Osteocyte (in vitro differentiated cells): ENCODE results near the gene ADAMTSL2. TPM values are rescaled to one million over a fixed set of nuclear protein-coding genes. Genes with fewer than 3 reads are reported as not detected.

ENCODE experiments used
- DNase-seq: peaks from one replicate; pipeline ENCODE4 v3.0.0; 2021; ENCODE audit warnings: mixed read lengths; ENCODE audit not compliant: unreplicated experiment; ENCODE audit errors: extremely low spot score
- H3K27ac Mint-ChIP-seq: one replicate; pipeline ENCODE4 v1.8.0; 2021; ENCODE audit warnings: mild to moderate bottlenecking, mixed read lengths; ENCODE audit not compliant: unreplicated experiment
- H3K27me3 Mint-ChIP-seq: one replicate; pipeline ENCODE4 v1.8.0; 2021; ENCODE audit warnings: mixed read lengths; ENCODE audit not compliant: unreplicated experiment
- H3K36me3 Mint-ChIP-seq: one replicate; pipeline ENCODE4 v1.8.0; 2021; ENCODE audit warnings: mixed read lengths; ENCODE audit not compliant: unreplicated experiment
- H3K4me1 Mint-ChIP-seq: one replicate; pipeline ENCODE4 v1.8.0; 2021; ENCODE audit warnings: mixed read lengths; ENCODE audit not compliant: unreplicated experiment
- H3K4me3 Mint-ChIP-seq: one replicate; pipeline ENCODE4 v1.8.0; 2021; ENCODE audit warnings: mild to moderate bottlenecking, moderate library complexity, mixed read lengths; ENCODE audit not compliant: unreplicated experiment
- H3K9me3 Mint-ChIP-seq: one replicate; pipeline ENCODE4 v1.8.0; 2021; ENCODE audit warnings: mixed read lengths; ENCODE audit not compliant: unreplicated experiment
- CTCF ChIP-seq: fragments of 200-600 bp; sonication (generic); IDR thresholded peaks from 2 replicates; pipeline ENCODE4 v1.5.0; 2021; ENCODE audit warnings: antibody characterized with exemption, mild to moderate bottlenecking, moderate library complexity
- total RNA-seq: library from RNA; stranded (reverse); gene quantifications from 2 replicates; pipeline ENCODE4 v1.2.1, GENCODE V29; 2021

ADAMTSL2 gene
- total RNA-seq, 1 donor from 2014 or later: 0.11 TPM

- Mint-ChIP-seq H3K27ac (no peak overlapping the region), H3K27me3 (no peaks in the 10 kb centered on the region)
- DNase-seq: no peak
These were observed 18.8 kb upstream of the ADAMTSL2 start for GRCh38 chr9:133515615-133516255.

GRCh38 chr9:133516256-133516960 lies 18.1 kb upstream of the ADAMTSL2 start:
- H3K27ac Mint-ChIP-seq: no peak overlapping the region
- H3K4me3 Mint-ChIP-seq: no peak overlapping the region
- no peak for TF ChIP-seq CTCF
- H3K27me3 Mint-ChIP-seq: no peaks in the 10 kb centered on the region
- H3K36me3 Mint-ChIP-seq: no peaks in the 10 kb centered on the region
- H3K9me3 Mint-ChIP-seq: no peaks in the 10 kb centered on the region
- peaks cover 16% of the 10 kb centered on the region for H3K4me1 Mint-ChIP-seq
- no peak for DNase-seq

More at GRCh38 chr9:133515615-133516255, 18.8 kb upstream of the ADAMTSL2 start:
- peaks cover 17% of the 10 kb centered on the region for H3K4me1 Mint-ChIP-seq
- no peak for TF ChIP-seq CTCF
- H3K9me3 Mint-ChIP-seq: no peaks in the 10 kb centered on the region
- no peaks in the 10 kb centered on the region for H3K36me3 Mint-ChIP-seq
- H3K4me3 Mint-ChIP-seq: no peak overlapping the region

- Mint-ChIP-seq H3K4me3 (no peak overlapping the region), H3K36me3 (no peaks in the 10 kb centered on the region), H3K27me3 (no peaks in the 10 kb centered on the region), H3K9me3 (no peaks in the 10 kb centered on the region), H3K4me1 (peaks cover 16% of the 10 kb centered on the region), H3K27ac (no peak overlapping the region)
- no peak for TF ChIP-seq CTCF
- no peak for DNase-seq
These were observed 17.5 kb upstream of the ADAMTSL2 start for GRCh38 chr9:133516961-133517350.

- H3K27ac Mint-ChIP-seq: no peak overlapping the region
- no peak overlapping the region for H3K4me3 Mint-ChIP-seq
- no peaks in the 10 kb centered on the region for H3K27me3 Mint-ChIP-seq
- H3K4me1 Mint-ChIP-seq: peaks cover 16% of the 10 kb centered on the region
- no peaks in the 10 kb centered on the region for H3K9me3 Mint-ChIP-seq
- H3K36me3 Mint-ChIP-seq: no peaks in the 10 kb centered on the region
- DNase-seq: no peak
- no peak for TF ChIP-seq CTCF
These were observed 16.8 kb upstream of the ADAMTSL2 start for GRCh38 chr9:133517711-133518110.

- Mint-ChIP-seq H3K27me3 (no peaks in the 10 kb centered on the region), H3K9me3 (no peaks in the 10 kb centered on the region), H3K4me3 (no peak overlapping the region), H3K4me1 (peaks cover 16% of the 10 kb centered on the region), H3K36me3 (no peaks in the 10 kb centered on the region), H3K27ac (no peak overlapping the region)
- no peak for TF ChIP-seq CTCF
- DNase-seq: no peak
These were observed 16.3 kb upstream of the ADAMTSL2 start for GRCh38 chr9:133518200-133518599.
